ENCODE results near the gene LGI1. TPM values are rescaled to one million over a fixed set of nuclear protein-coding genes. Genes with fewer than 3 reads are reported as not detected.

The LGI1 gene
- total RNA-seq, 1 experiment from 2014 or later, result not detected

GRCh38 chr10:93711891-93712290 is 45.8 kb upstream of the LGI1 start:
- no peaks in the 10 kb centered on the region for H3K4me1 Mint-ChIP-seq
- H3K27me3 Mint-ChIP-seq (ENCODE audit: low read depth), result peaks cover 7% of the 10 kb centered on the region
- TF ChIP-seq TEAD1 (CRISPR knock-in tag; IDR thresholded peaks at IDR 0.05) (no peak), ATF1 (CRISPR knock-in tag; IDR thresholded peaks at IDR 0.05) (no peak), ZNF671 (CRISPR knock-in tag; IDR thresholded peaks at IDR 0.05) (no peak), ZBTB43 (CRISPR knock-in tag; IDR thresholded peaks at IDR 0.05) (no peak), ZBTB21 (CRISPR knock-in tag; IDR thresholded peaks at IDR 0.05; ENCODE audit: borderline replicate concordance) (no peak), ATF3 (CRISPR knock-in tag; conservative IDR thresholded peaks at IDR 0.05) (no peak), ZNF232 (CRISPR knock-in tag; IDR thresholded peaks at IDR 0.05) (no peak), JAZF1 (CRISPR knock-in tag; IDR thresholded peaks at IDR 0.05) (no peak), ZNF425 (CRISPR knock-in tag; conservative IDR thresholded peaks at IDR 0.05) (no peak)
- TF ChIP-seq, protein P1, sequence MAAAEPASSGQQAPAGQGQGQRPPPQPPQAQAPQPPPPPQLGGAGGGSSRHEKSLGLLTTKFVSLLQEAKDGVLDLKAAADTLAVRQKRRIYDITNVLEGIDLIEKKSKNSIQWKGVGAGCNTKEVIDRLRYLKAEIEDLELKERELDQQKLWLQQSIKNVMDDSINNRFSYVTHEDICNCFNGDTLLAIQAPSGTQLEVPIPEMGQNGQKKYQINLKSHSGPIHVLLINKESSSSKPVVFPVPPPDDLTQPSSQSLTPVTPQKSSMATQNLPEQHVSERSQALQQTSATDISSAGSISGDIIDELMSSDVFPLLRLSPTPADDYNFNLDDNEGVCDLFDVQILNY (CRISPR knock-in tag; IDR thresholded peaks at IDR 0.05), result no peak
- ATAC-seq (no peak), DNase-seq (ENCODE audit: low spot score) (no peak)
- POLR2A ChIA-PET, result no interaction called here
- no peak overlapping the region for H3K27ac Mint-ChIP-seq
- CTCF ChIA-PET, result interaction anchor here (1.3 to 1.5 kb wide), 2 partner anchors 9 to 104 kb away, joined by 3 to 4 read pairs; no protein-coding TSS in a partner anchor
- H3K36me3 Mint-ChIP-seq, result no peaks in the 10 kb centered on the region
- H3K9me3 Mint-ChIP-seq, result peaks cover 8% of the 10 kb centered on the region
- H3K4me3 Mint-ChIP-seq, result no peak overlapping the region

GRCh38 chr10:93712593-93712992 is 45.1 kb upstream of the LGI1 start:
- Mint-ChIP-seq H3K27me3 (ENCODE audit: low read depth) (peaks cover 5% of the 10 kb centered on the region), H3K27ac (no peak overlapping the region), H3K9me3 (peaks cover 8% of the 10 kb centered on the region), H3K4me1 (no peaks in the 10 kb centered on the region), H3K36me3 (no peaks in the 10 kb centered on the region), H3K4me3 (no peak overlapping the region)
- CTCF ChIA-PET, result interaction anchor here (1.3 to 1.5 kb wide), 2 partner anchors 10 to 104 kb away, joined by 3 to 4 read pairs; no protein-coding TSS in a partner anchor
- POLR2A ChIA-PET, result no interaction called here
- no peak for ATAC-seq
- DNase-seq (ENCODE audit: low spot score), result no peak
- no peak for TF ChIP-seq ATF3 (CRISPR knock-in tag; conservative IDR thresholded peaks at IDR 0.05)
- no peak for TF ChIP-seq ZNF532 (CRISPR knock-in tag; IDR thresholded peaks at IDR 0.05; ENCODE audit: borderline replicate concordance)
- TF ChIP-seq SP1 (CRISPR knock-in tag; conservative IDR thresholded peaks at IDR 0.05), result no peak
- TF ChIP-seq ERG (CRISPR knock-in tag; IDR thresholded peaks at IDR 0.05), result no peak
- no peak for TF ChIP-seq ZNF317 (CRISPR knock-in tag; IDR thresholded peaks at IDR 0.05; ENCODE audit: borderline replicate concordance, low read depth)
- TF ChIP-seq, protein P1 (CRISPR knock-in tag; IDR thresholded peaks at IDR 0.05), result no peak
- no peak for TF ChIP-seq EMX1 (CRISPR knock-in tag; IDR thresholded peaks at IDR 0.05)
- no peak for TF ChIP-seq ATF2 (CRISPR knock-in tag; IDR thresholded peaks at IDR 0.05; ENCODE audit: borderline replicate concordance, low read depth)
- no peak for TF ChIP-seq CBFB (CRISPR knock-in tag; IDR thresholded peaks at IDR 0.05; ENCODE audit: low read depth)
- TF ChIP-seq CREB1 (CRISPR knock-in tag; IDR thresholded peaks at IDR 0.05), result no peak
- TF ChIP-seq, protein P2, sequence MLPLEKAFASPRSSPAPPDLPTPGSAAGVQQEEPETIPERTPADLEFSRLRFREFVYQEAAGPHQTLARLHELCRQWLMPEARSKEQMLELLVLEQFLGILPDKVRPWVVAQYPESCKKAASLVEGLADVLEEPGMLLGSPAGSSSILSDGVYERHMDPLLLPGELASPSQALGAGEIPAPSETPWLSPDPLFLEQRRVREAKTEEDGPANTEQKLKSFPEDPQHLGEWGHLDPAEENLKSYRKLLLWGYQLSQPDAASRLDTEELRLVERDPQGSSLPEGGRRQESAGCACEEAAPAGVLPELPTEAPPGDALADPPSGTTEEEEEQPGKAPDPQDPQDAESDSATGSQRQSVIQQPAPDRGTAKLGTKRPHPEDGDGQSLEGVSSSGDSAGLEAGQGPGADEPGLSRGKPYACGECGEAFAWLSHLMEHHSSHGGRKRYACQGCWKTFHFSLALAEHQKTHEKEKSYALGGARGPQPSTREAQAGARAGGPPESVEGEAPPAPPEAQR (CRISPR knock-in tag; IDR thresholded peaks at IDR 0.05), result no peak
